Tibial artery (tissue), 4 donors: Measurements from ENCODE around the gene TLCD2.

Experiments used
- DNase-seq, 2 donors: peaks; one replicate each; pipeline ENCODE4 v3.0.0-alpha.2; 2019
- H3K27ac ChIP-seq, 2 donors: fragments of 200-600 bp; sonication (generic) in 1 of 2; 1 replicate in 1 of 2; 2 replicates in 1 of 2; pipeline ENCODE4 v1.5.1; 2018 to 2019; ENCODE audit warnings: mild to moderate bottlenecking in 1 of 2
- H3K27me3 ChIP-seq, 2 donors: fragments of 200-600 bp; sonication (generic) in 1 of 2; one replicate each; pipeline versions ENCODE4 v1.5.1 to v1.6.0; 2016 to 2019
- H3K36me3 ChIP-seq, 3 donors: fragments of 200-600 bp; sonication (generic) in 2 of 3; one replicate each; pipeline ENCODE4 v1.5.1; 2016 to 2019; ENCODE audit warnings: mild to moderate bottlenecking in 2 of 3
- H3K4me1 ChIP-seq, 4 donors: fragments of 200-600 bp; sonication (generic) in 2 of 4; 1 replicate in 3 of 4; 2 replicates in 1 of 4; pipeline ENCODE4 v1.5.1; 2016 to 2019
- H3K4me3 ChIP-seq, 2 donors: fragments of 200-600 bp; sonication (generic) in 1 of 2; 1 replicate in 1 of 2; 2 replicates in 1 of 2; pipeline ENCODE4 v1.5.1; 2018 to 2019; ENCODE audit warnings: mild to moderate bottlenecking in 2 of 2
- H3K9me3 ChIP-seq, 3 donors: fragments of 200-600 bp; sonication (generic) in 1 of 3; one replicate each; pipeline ENCODE4 v1.5.1; 2016 to 2019
- intact Hi-C: fragments of 100-400 bp; cut with DNase I; formaldehyde crosslinking; loops from one replicate; pipeline ENCODE4 v1.15.0; 2023; ENCODE audit warnings: low total_unique reads
- TF ChIP-seq, protein P1 (sequence below), 2 experiments: fragments of 200-600 bp in 1 of 2; fragments of 450-650 bp in 1 of 2; IDR thresholded peaks; one replicate each; pipeline ENCODE4 v1.5.1; 2017 to 2019; ENCODE audit warnings: antibody characterized with exemption in 2 of 2, mild to moderate bottlenecking in 1 of 2, moderate library complexity in 1 of 2

The TLCD2 gene

DNA sequence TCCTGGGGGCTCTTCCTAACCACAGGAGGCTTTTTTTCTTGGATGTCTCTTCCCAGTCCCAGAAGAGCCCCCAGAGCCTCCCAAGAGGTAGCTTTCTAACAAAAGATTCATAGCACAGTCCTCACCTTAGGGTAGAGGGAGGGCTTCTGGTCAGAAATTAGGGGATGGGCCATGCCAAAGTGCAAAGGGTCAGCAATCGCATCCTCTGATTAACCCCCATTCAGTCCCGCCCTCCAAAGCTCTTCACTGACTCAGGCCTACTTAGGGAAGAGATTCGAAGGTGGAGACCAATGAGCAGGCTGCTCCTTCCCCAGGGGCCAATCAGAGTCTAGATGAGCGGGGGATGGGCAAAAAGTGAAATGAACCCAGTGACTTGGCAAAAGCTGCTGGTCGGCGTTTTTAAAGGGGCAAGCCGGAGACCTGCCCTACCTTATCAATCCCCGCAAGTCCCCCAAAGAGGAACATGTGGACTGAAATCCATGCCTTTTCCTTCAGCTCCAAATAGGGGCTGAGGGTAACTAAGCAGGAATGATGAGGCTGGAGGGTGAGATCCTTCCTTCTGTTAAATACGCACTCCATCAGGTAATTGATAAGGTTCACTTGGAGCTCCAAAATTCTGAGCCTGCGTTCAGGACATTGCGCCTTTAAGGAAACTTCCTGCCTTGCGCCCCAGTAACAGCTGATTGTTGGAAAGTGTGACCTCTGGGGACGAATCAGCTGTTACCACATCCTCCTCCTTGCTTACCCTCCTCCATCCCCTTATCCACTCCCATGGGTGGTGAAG, 6.9 kb upstream of the TLCD2 start:
- Histone ChIP-seq H3K4me1 (peaks cover 0 to 45% (median 38%) of the 10 kb centered on the region in 4 donors), H3K9me3 (no peaks in the 10 kb centered on the region), H3K4me3 (peak overlapping the region; percentile 62 to 68), H3K27ac (peak overlapping the region; percentile 98 to 99), H3K27me3 (no peaks in the 10 kb centered on the region), H3K36me3 (peaks cover 14 to 24% (median 16%) of the 10 kb centered on the region in 3 donors)
- TF ChIP-seq, protein P1, sequence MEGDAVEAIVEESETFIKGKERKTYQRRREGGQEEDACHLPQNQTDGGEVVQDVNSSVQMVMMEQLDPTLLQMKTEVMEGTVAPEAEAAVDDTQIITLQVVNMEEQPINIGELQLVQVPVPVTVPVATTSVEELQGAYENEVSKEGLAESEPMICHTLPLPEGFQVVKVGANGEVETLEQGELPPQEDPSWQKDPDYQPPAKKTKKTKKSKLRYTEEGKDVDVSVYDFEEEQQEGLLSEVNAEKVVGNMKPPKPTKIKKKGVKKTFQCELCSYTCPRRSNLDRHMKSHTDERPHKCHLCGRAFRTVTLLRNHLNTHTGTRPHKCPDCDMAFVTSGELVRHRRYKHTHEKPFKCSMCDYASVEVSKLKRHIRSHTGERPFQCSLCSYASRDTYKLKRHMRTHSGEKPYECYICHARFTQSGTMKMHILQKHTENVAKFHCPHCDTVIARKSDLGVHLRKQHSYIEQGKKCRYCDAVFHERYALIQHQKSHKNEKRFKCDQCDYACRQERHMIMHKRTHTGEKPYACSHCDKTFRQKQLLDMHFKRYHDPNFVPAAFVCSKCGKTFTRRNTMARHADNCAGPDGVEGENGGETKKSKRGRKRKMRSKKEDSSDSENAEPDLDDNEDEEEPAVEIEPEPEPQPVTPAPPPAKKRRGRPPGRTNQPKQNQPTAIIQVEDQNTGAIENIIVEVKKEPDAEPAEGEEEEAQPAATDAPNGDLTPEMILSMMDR (IDR thresholded peaks at IDR 0.05) = no peak
- peak; percentile 95 to 97 for DNase-seq
- intact Hi-C loops = loop anchor here (5.0 to 10.0 kb wide), 2 partner anchors 150 to 318 kb away; partner anchors contain the start of gene DPH1

DNA sequence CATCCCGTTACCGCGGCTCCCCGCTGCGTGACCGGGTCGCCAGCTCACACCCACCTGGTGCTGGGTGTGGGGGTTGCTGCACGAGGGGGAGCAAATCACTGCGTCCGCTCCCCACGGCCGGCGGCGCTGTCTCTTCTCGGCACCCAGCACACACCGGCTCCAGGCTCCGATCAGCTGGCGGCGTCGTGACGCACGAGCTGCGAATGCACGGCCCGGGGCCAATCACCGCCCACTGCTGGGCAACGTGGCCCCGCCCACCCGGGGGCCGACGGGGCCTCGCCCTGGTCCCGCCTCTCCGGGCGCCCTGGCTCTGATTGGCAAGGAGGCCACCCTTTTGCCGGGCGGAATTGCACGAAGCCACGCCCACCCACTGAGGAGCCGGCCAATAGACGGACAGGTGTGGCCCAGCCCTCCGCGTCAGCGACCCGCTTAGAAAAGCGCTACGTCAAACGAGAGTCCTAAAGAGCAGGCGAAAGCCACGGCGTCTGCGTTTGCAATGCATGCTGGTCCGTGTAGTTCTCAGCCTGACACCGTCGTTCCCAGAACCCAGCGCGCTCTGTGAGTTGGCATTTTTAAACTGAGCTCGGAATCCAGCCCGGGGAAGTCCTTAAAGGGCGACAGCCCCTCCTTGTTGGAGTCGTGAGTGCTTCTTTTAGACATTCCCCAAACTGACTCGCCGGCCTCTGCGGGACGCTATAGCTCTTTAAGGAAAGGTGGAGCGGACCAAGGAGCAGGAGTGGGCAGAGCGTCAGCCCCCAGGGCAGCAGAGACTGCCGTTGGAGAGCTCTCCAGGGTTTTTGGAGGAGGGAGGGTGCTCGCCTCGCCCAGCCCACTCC, 6.1 kb upstream of the TLCD2 start:
- Histone ChIP-seq H3K9me3 (no peaks in the 10 kb centered on the region), H3K36me3 (peaks cover 16 to 29% (median 20%) of the 10 kb centered on the region in 3 donors), H3K27ac (peak overlapping the region; percentile 98 to 100), H3K4me3 (peak overlapping the region; percentile 92 to 95), H3K4me1 (peaks cover 0 to 54% (median 42%) of the 10 kb centered on the region in 4 donors), H3K27me3 (no peaks in the 10 kb centered on the region)
- TF ChIP-seq, protein P1 (IDR thresholded peaks at IDR 0.05) = no peak
- DNase-seq = peak; percentile 99 to 100
- intact Hi-C loops = loop anchor here (5.0 to 10.0 kb wide), 2 partner anchors 151 to 319 kb away; partner anchors contain the start of gene DPH1

DNA sequence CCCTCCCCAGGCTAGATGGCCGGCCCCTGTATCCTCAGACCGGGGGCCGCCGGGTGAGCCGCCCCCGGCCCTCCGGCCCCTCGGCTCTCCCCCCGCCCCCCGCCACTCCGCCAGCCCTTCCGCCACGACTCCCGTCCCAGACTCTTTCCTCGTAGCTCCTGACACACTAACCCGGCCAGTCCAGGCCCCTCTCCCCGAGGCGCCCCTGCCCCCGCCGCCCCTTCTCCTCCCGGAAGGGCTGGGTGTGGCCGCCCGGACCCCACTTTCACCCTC, 5.6 kb upstream of the TLCD2 start:
- intact Hi-C loops = loop anchor here (5.0 to 10.0 kb wide), 2 partner anchors 152 to 319 kb away; partner anchors contain the start of gene DPH1
- peaks cover 16 to 29% (median 20%) of the 10 kb centered on the region in 3 donors for H3K36me3 ChIP-seq
- H3K4me3 ChIP-seq = peak overlapping the region; percentile 92 to 95
- peaks cover 0 to 54% (median 45%) of the 10 kb centered on the region in 4 donors for H3K4me1 ChIP-seq
- H3K9me3 ChIP-seq = no peaks in the 10 kb centered on the region
- H3K27me3 ChIP-seq = no peaks in the 10 kb centered on the region
- DNase-seq = no peak
- TF ChIP-seq, protein P1 (IDR thresholded peaks at IDR 0.05) = no peak
- H3K27ac ChIP-seq = peak overlapping the region; percentile 98 to 100

DNA sequence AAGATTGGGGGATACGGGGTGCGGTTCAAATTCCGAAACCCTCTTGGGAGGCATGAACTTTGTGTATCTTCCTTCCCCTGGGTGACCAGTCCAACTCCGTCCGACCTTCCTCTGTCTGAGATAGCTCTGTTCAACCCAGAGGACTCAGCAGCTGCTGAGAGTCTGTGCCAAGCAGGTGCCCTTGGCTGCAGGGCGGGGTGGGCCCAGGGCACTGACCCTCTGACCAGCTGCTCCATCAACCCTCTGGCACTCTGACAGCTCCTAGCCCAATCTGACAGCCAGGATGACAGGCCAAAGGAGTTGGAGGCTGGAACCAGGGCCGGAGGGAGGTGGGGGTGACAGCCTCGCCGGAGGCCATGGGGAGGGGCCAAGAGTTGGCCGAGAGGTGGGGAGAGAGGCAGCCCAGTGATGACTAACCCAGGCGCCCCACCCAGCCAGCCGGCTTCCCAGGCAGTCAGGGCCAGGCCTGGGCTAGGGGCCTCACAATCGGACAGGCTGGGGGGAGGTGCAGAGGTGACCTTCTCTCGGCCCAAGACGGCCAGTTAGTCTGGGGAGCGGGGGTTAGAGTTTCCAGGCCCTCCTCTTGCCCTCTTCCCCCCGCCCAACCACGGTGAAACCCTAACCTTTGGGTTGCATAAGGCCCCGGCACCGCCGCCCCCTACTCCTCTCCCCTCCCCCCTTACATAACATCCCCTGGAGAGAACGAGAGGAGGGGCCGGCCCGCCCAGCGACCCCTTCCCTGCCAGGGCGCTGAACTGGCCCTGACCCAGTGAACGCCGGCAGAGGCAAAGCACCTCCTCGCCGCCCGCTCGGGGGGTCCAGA, 5.0 kb upstream of the TLCD2 start:
- H3K4me1 ChIP-seq = peaks cover 0 to 53% (median 47%) of the 10 kb centered on the region in 4 donors
- peak overlapping the region; percentile 92 to 95 for H3K4me3 ChIP-seq
- H3K9me3 ChIP-seq = no peaks in the 10 kb centered on the region
- DNase-seq = peak; percentile 93 to 97
- intact Hi-C loops = loop anchor here (5.0 to 10.0 kb wide), 3 partner anchors 43 to 320 kb away; partner anchors contain the start of gene DPH1
- H3K27me3 ChIP-seq = no peaks in the 10 kb centered on the region
- peaks cover 16 to 29% (median 20%) of the 10 kb centered on the region in 3 donors for H3K36me3 ChIP-seq
- H3K27ac ChIP-seq = peak overlapping the region; percentile 98 to 100
- TF ChIP-seq, protein P1 (IDR thresholded peaks at IDR 0.05) = no peak
